OCI-LY7 (cell line): Measurements from ENCODE around the gene CDK2AP2. TPM values are rescaled to one million over a fixed set of nuclear protein-coding genes. Genes with fewer than 3 reads are reported as not detected.
A peak's percentile ranks its signal among the peaks of the same experiment; 100 is the strongest.

ENCODE experiments used
- BruUV-seq: library from RNA; stranded (reverse); fragments of 400-500 nt; replicated peaks from 2 replicates; lab custom pipeline; 2021; lab: Mats Ljungman, UMichigan
- CTCF ChIA-PET: fragments of 300-600 bp; sonication (Branson Sonifier 250); formaldehyde crosslinking; loops from one replicate; lab custom pipeline; 2022; ENCODE audit warnings: antibody characterized with exemption; ENCODE audit not compliant: unreplicated experiment; lab: Charles Lee
- POLR2A ChIA-PET: fragments of 300-600 bp; sonication (Branson Sonifier 250); formaldehyde crosslinking; loops from one replicate; lab custom pipeline; 2022; ENCODE audit warnings: antibody characterized with exemption; lab: Charles Lee
- DNase-seq: peaks from one replicate; pipeline ENCODE4 v3.0.0-alpha.2; 2015; ENCODE audit warnings: low spot score
- H2AFZ ChIP-seq: fragments of 200-600 bp; sonication (generic), shearing (Covaris generic); 2 replicates; pipeline ENCODE4 v1.6.1; 2014; ENCODE audit warnings: mild to moderate bottlenecking, antibody characterized with exemption, low read length, moderate library complexity
- H3K27ac ChIP-seq: fragments of 200-600 bp; sonication (generic); 2 replicates; pipeline ENCODE4 v1.5.1; 2014; ENCODE audit warnings: mixed run types, low read depth, mild to moderate bottlenecking, moderate library complexity, low read length, inconsistent platforms; ENCODE audit not compliant: poor library complexity, severe bottlenecking
- H3K36me3 ChIP-seq: fragments of 200-600 bp; sonication (generic); 2 replicates; pipeline ENCODE4 v1.6.1; 2014; ENCODE audit warnings: mild to moderate bottlenecking, antibody characterized with exemption, low read length, moderate library complexity, mixed read lengths; ENCODE audit not compliant: insufficient read depth
- H3K4me1 ChIP-seq: fragments of 200-600 bp; sonication (generic); 2 replicates; pipeline ENCODE4 v1.5.1; 2014; ENCODE audit warnings: mild to moderate bottlenecking, low read length; ENCODE audit not compliant: insufficient read depth, poor library complexity, severe bottlenecking
- H3K4me2 ChIP-seq: fragments of 200-600 bp; sonication (generic); 2 replicates; pipeline ENCODE4 v1.6.1; 2014; ENCODE audit warnings: mild to moderate bottlenecking, low read length
- H3K4me3 ChIP-seq: fragments of 200-600 bp; sonication (generic); 2 replicates; pipeline ENCODE4 v1.5.1; 2014; ENCODE audit warnings: mild to moderate bottlenecking, low read depth, low read length; ENCODE audit not compliant: poor library complexity, severe bottlenecking
- H3K79me2 ChIP-seq: fragments of 200-600 bp; sonication (generic); 2 replicates; pipeline ENCODE4 v1.6.1; 2016; ENCODE audit warnings: low read depth, mild to moderate bottlenecking, low read length, moderate library complexity, mixed read lengths; ENCODE audit not compliant: insufficient read depth
- H3K9me2 ChIP-seq: fragments of 200-600 bp; sonication (generic); 2 replicates; pipeline ENCODE4 v1.6.1; 2016; ENCODE audit warnings: mild to moderate bottlenecking, low read length, mixed read lengths; ENCODE audit not compliant: insufficient read depth
- H3K9me3 ChIP-seq: fragments of 200-600 bp; sonication (generic); 2 replicates; pipeline ENCODE4 v1.6.1; 2014; ENCODE audit warnings: mild to moderate bottlenecking, mixed run types, low read length, mixed read lengths
- H4K20me1 ChIP-seq: fragments of 200-600 bp; sonication (generic); 2 replicates; pipeline ENCODE4 v1.6.1; 2014; ENCODE audit warnings: mild to moderate bottlenecking, antibody characterized with exemption, low read length, moderate library complexity, mixed read lengths; ENCODE audit not compliant: insufficient read depth
- EZH2phosphoT487 ChIP-seq: fragments of 200-600 bp; sonication (generic); IDR thresholded peaks from 2 replicates; pipeline ENCODE4 v1.6.1; 2018; ENCODE audit warnings: low read depth, borderline replicate concordance, mild to moderate bottlenecking, mixed run types, antibody characterized with exemption, low read length, moderate library complexity, mixed read lengths
- intact Hi-C: fragments of 100-400 bp; cut with micrococcal nuclease; formaldehyde crosslinking; loops from one replicate; pipeline ENCODE4 v1.10.0; 2022; ENCODE audit not compliant: unreplicated experiment
- total RNA-seq, 2 experiments: library from RNA; depleted of rRNA in 1 of 2; stranded (reverse); fragments of >200 nt in 1 of 2; shearing (Covaris generic) in 1 of 2; gene quantifications; 2 replicates each; pipeline ENCODE4 v1.2.3, GENCODE V29; 2014 to 2022
- TF ChIP-seq, protein P1 (sequence below): fragments of 200-600 bp; sonication (generic); conservative IDR thresholded peaks from 2 replicates; pipeline ENCODE4 v1.5.1; 2014; ENCODE audit warnings: mild to moderate bottlenecking, antibody characterized with exemption, low read length, moderate library complexity, mixed read lengths

The CDK2AP2 gene
- total RNA-seq, 2 experiments from 2014 or later: 71.5 to 90.2 TPM

DNA sequence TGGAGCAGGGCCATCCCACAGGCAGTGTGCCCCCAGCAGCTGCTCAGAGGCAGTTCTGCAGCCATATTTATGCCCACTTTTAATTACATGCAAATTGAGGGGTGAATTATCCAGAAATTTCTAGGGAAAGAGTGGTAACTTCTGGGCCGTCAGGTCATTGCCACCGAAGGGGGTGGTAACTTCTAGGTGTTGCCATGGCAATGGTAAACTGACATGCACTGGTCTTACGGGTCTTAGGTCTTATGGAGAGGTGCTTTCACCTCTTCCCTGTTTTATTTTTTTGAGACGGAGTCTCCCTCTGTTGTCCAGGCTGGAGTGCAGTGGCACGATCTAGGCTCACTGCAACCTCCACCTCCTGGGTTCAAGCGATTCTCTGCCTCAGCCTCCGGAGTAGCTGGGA lies 35.1 kb downstream of the CDK2AP2 start:
- peaks cover 10% of the 10 kb centered on the region; the same call in 1 of the 2 replicates for H3K79me2 ChIP-seq
- no peak overlapping the region for H3K4me2 ChIP-seq
- no peaks in the 10 kb centered on the region for H3K9me2 ChIP-seq
- H3K27ac ChIP-seq: no peak overlapping the region
- H3K9me3 ChIP-seq: no peaks in the 10 kb centered on the region
- H4K20me1 ChIP-seq: no peaks in the 10 kb centered on the region
- no peaks in the 10 kb centered on the region for H3K36me3 ChIP-seq
- intact Hi-C loops: no loop called here
- no peak for DNase-seq
- TF ChIP-seq, protein P1, sequence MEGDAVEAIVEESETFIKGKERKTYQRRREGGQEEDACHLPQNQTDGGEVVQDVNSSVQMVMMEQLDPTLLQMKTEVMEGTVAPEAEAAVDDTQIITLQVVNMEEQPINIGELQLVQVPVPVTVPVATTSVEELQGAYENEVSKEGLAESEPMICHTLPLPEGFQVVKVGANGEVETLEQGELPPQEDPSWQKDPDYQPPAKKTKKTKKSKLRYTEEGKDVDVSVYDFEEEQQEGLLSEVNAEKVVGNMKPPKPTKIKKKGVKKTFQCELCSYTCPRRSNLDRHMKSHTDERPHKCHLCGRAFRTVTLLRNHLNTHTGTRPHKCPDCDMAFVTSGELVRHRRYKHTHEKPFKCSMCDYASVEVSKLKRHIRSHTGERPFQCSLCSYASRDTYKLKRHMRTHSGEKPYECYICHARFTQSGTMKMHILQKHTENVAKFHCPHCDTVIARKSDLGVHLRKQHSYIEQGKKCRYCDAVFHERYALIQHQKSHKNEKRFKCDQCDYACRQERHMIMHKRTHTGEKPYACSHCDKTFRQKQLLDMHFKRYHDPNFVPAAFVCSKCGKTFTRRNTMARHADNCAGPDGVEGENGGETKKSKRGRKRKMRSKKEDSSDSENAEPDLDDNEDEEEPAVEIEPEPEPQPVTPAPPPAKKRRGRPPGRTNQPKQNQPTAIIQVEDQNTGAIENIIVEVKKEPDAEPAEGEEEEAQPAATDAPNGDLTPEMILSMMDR: no peak
- TF ChIP-seq EZH2phosphoT487: no peak
- no peak overlapping the region for H3K4me3 ChIP-seq
- POLR2A ChIA-PET: interaction anchor here (0.6 kb wide), 1 partner anchor 33 kb away, joined by 3 read pairs; no protein-coding TSS in a partner anchor
- no TSS peak for BruUV-seq
- H3K4me1 ChIP-seq: peaks cover 23% of the 10 kb centered on the region
- CTCF ChIA-PET: no interaction called here
- H2AFZ ChIP-seq: no peak overlapping the region

DNA sequence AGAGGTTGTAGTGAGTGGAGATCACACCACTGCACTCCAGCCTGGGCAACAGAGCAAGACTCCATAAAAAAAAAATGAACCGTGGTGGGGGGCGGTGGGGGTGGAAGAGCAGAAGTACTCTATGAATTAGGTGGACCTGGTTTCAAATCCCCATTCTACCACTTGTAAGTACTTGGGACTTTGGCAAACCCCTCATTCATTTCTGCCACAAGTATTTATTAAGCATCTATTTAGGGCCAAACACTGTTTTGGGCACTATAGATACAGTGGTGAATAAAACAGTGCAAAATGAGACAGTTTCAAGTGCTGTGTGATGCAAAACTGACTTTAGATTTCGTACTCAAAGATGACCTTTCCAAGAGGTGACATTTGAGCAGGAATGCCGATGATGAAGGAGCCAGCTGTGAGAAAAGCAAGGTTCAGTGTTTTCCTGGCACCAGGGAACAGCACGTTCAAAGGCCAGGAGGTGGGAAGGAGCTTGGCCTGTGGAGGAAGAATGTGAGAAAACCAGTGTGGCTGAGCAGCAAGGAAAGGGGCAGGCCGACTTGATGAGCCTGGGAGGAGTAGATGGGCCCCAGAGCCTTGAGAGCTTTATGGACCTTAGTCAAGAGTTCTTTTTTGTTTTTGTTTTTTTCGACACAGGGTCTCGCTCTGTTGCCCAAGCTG lies 37.5 kb downstream of the CDK2AP2 start:
- no peak for DNase-seq
- no peak overlapping the region for H3K4me3 ChIP-seq
- BruUV-seq: no TSS peak
- ChIA-PET CTCF (no interaction called here), POLR2A (interaction anchor here (0.6 to 4.2 kb wide), 5 partner anchors 12 to 230 kb away, joined by 3 to 13 read pairs (median 4); partner anchors contain the start of gene AIP)
- no peak overlapping the region for H2AFZ ChIP-seq
- intact Hi-C loops: no loop called here
- H3K4me2 ChIP-seq: 0 out of 2 replicates have a peak overlapping the region, but pooled peaks have one; percentile 13
- no peaks in the 10 kb centered on the region for H3K36me3 ChIP-seq
- H3K4me1 ChIP-seq: peaks cover 45% of the 10 kb centered on the region
- H3K9me2 ChIP-seq: no peaks in the 10 kb centered on the region
- no peaks in the 10 kb centered on the region for H3K9me3 ChIP-seq
- no peaks in the 10 kb centered on the region for H4K20me1 ChIP-seq
- TF ChIP-seq, protein P1: no peak
- TF ChIP-seq EZH2phosphoT487: no peak
- no peak overlapping the region for H3K27ac ChIP-seq
- H3K79me2 ChIP-seq: peaks cover 16% of the 10 kb centered on the region; the same call in 1 of the 2 replicates

DNA sequence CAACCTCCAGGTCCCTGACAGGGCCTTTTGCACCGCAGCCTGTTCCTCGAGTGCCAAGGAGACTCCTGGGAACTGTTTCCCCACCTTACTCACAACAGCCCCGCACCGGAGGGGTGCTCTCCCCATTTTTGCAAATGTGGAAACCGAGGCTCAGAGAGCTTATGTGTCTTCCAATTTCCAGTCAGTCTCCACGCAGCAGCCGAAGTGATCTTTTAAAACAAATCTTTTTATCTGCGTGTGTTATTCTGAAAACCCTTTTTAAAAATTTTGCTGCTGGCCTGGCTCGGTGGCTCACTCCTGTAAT lies 38.5 kb downstream of the CDK2AP2 start:
- Histone ChIP-seq H3K9me2 (no peaks in the 10 kb centered on the region), H3K4me2 (peak overlapping the region; percentile 78), H2AFZ (peak overlapping the region; percentile 61; the same call in 1 of the 2 replicates), H4K20me1 (no peaks in the 10 kb centered on the region), H3K79me2 (peaks cover 23% of the 10 kb centered on the region; the same call in 1 of the 2 replicates), H3K4me3 (peak overlapping the region; percentile 87), H3K4me1 (peaks cover 49% of the 10 kb centered on the region), H3K27ac (no peak overlapping the region), H3K36me3 (no peaks in the 10 kb centered on the region), H3K9me3 (no peaks in the 10 kb centered on the region)
- POLR2A ChIA-PET: interaction anchor here (1.2 to 4.2 kb wide), 4 partner anchors 9 to 32 kb away, joined by 3 to 20 read pairs (median 12); partner anchors contain the start of gene PTPRCAP
- DNase-seq: no peak
- intact Hi-C loops: loop anchor here (1.0 to 5.0 kb wide), 4 partner anchors 32 to 117 kb away; partner anchors contain the start of genes POLD4 and PTPRCAP
- CTCF ChIA-PET: no interaction called here
- TF ChIP-seq, protein P1: peak; percentile 41; the same call in 1 of the 2 replicates
- TF ChIP-seq EZH2phosphoT487: no peak
- no TSS peak for BruUV-seq
